ENCODE data around the gene B4GALNT2. TPM values are rescaled to one million over a fixed set of nuclear protein-coding genes. Genes with fewer than 3 reads are reported as not detected.
A peak's percentile ranks its signal among the peaks of the same experiment; 100 is the strongest.

B4GALNT2 gene
- total RNA-seq, 1 experiment from 2014 or later = 0.29 TPM

GRCh38 chr17:49156256-49156655, 23.7 kb downstream of the B4GALNT2 start:
- TF ChIP-seq EZH2 (IDR thresholded peaks at IDR 0.05; ENCODE audit: low read length, unreplicated experiment) = no peak
- no peak for TF ChIP-seq EZH2phosphoT487 (IDR thresholded peaks at IDR 0.05; ENCODE audit: borderline replicate concordance, low read length)
- TF ChIP-seq, protein P1, sequence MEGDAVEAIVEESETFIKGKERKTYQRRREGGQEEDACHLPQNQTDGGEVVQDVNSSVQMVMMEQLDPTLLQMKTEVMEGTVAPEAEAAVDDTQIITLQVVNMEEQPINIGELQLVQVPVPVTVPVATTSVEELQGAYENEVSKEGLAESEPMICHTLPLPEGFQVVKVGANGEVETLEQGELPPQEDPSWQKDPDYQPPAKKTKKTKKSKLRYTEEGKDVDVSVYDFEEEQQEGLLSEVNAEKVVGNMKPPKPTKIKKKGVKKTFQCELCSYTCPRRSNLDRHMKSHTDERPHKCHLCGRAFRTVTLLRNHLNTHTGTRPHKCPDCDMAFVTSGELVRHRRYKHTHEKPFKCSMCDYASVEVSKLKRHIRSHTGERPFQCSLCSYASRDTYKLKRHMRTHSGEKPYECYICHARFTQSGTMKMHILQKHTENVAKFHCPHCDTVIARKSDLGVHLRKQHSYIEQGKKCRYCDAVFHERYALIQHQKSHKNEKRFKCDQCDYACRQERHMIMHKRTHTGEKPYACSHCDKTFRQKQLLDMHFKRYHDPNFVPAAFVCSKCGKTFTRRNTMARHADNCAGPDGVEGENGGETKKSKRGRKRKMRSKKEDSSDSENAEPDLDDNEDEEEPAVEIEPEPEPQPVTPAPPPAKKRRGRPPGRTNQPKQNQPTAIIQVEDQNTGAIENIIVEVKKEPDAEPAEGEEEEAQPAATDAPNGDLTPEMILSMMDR (conservative IDR thresholded peaks at IDR 0.05; ENCODE audit: low read depth, low read length) = no peak

DNA sequence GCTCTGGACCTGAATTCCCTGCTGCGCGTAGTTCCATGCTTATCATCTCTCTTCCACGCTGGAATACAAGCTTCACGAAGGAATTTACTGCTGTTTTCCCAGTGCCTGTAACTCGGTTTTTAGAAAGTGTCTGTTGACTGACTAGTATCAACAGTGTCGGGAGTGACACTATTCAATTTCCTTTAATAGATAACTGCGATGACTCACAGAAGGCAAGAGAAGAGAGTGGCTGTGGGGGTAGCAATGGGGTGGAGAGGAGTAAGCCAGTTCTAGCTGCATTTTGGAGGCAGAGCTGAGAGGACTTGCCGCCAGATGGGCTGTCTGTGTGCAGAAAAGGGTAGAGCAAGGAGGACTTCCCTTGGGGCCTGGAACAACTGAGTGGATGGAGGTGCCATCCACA, 25.2 kb downstream of the B4GALNT2 start:
- no peaks in the 10 kb centered on the region for H3K9me2 ChIP-seq (replicated peaks; ENCODE audit: low read length)
- no peak overlapping the region for H3K4me2 ChIP-seq (ENCODE audit: low read length)
- no peaks in the 10 kb centered on the region for H3F3A ChIP-seq (ENCODE audit: low read length, unreplicated experiment)
- ChIA-PET POLR2A (ENCODE audit: unreplicated experiment) (interaction anchor here (0.7 kb wide), 1 partner anchor 19 kb away, joined by 7 read pairs; no protein-coding TSS in a partner anchor), CTCF (no interaction called here)
- no peaks in the 10 kb centered on the region for H3K36me3 ChIP-seq (ENCODE audit: low read depth, low read length)
- H3K4me1 ChIP-seq (ENCODE audit: insufficient read depth, low read length) = 0 out of 2 replicates have a peak, but pooled peaks cover 8% of the 10 kb centered on the region
- H3K79me2 ChIP-seq (ENCODE audit: low read length) = no peaks in the 10 kb centered on the region
- ATAC-seq (peak; percentile 43; the same call in 1 of the 2 replicates), DNase-seq (peak; percentile 39)
- H3K27me3 ChIP-seq (ENCODE audit: low read length) = no peaks in the 10 kb centered on the region
- H3K4me3 ChIP-seq (ENCODE audit: low read length) = no peak overlapping the region
- no peaks in the 10 kb centered on the region for H4K20me1 ChIP-seq (ENCODE audit: low read length)
- no peak overlapping the region for H3K9ac ChIP-seq (ENCODE audit: low read length)
- TF ChIP-seq, protein P1 (conservative IDR thresholded peaks at IDR 0.05; ENCODE audit: low read depth, low read length) = no peak
- no peak for TF ChIP-seq EZH2phosphoT487 (IDR thresholded peaks at IDR 0.05; ENCODE audit: borderline replicate concordance, low read length)
- TF ChIP-seq EZH2 (IDR thresholded peaks at IDR 0.05; ENCODE audit: low read length, unreplicated experiment) = no peak
- no TSS peak for BruUV-seq (replicated peaks)
- no peaks in the 10 kb centered on the region for H3K9me3 ChIP-seq (ENCODE audit: low read length)
- intact Hi-C loops (cut with micrococcal nuclease) = no loop called here
- H3K27ac ChIP-seq (ENCODE audit: low read length) = no peak overlapping the region
- no peak overlapping the region for H2AFZ ChIP-seq (ENCODE audit: low read length)

More at GRCh38 chr17:49156256-49156655, 23.7 kb downstream of the B4GALNT2 start:
- no peak overlapping the region for H3K27ac ChIP-seq (ENCODE audit: low read length)
- no peaks in the 10 kb centered on the region for H4K20me1 ChIP-seq (ENCODE audit: low read length)
- 0 out of 2 replicates have a peak overlapping the region, but pooled peaks have one; percentile 6 for H2AFZ ChIP-seq (ENCODE audit: low read length)
- ATAC-seq = no peak
- no peak overlapping the region for H3K4me2 ChIP-seq (ENCODE audit: low read length)
- CTCF ChIA-PET = no interaction called here
- H3K79me2 ChIP-seq (ENCODE audit: low read length) = no peaks in the 10 kb centered on the region
- intact Hi-C loops (cut with micrococcal nuclease) = no loop called here
- H3K9ac ChIP-seq (ENCODE audit: low read length) = no peak overlapping the region
- no peaks in the 10 kb centered on the region for H3K9me2 ChIP-seq (replicated peaks; ENCODE audit: low read length)
- BruUV-seq (replicated peaks) = no TSS peak
- POLR2A ChIA-PET (ENCODE audit: unreplicated experiment) = no interaction called here
- H3K4me3 ChIP-seq (ENCODE audit: low read length) = no peak overlapping the region
- no peak for DNase-seq
- H3K36me3 ChIP-seq (ENCODE audit: low read depth, low read length) = no peaks in the 10 kb centered on the region
- H3F3A ChIP-seq (ENCODE audit: low read length, unreplicated experiment) = no peaks in the 10 kb centered on the region
- H3K4me1 ChIP-seq (ENCODE audit: insufficient read depth, low read length) = 0 out of 2 replicates have a peak, but pooled peaks cover 8% of the 10 kb centered on the region
- H3K9me3 ChIP-seq (ENCODE audit: low read length) = no peaks in the 10 kb centered on the region
- H3K27me3 ChIP-seq (ENCODE audit: low read length) = no peaks in the 10 kb centered on the region

- H3K9me3 ChIP-seq (ENCODE audit: low read length) = no peaks in the 10 kb centered on the region
- no peaks in the 10 kb centered on the region for H4K20me1 ChIP-seq (ENCODE audit: low read length)
- TF ChIP-seq EZH2phosphoT487 (IDR thresholded peaks at IDR 0.05; ENCODE audit: borderline replicate concordance, low read length) (no peak), EZH2 (IDR thresholded peaks at IDR 0.05; ENCODE audit: low read length, unreplicated experiment) (no peak)
- TF ChIP-seq, protein P1 (conservative IDR thresholded peaks at IDR 0.05; ENCODE audit: low read depth, low read length) = no peak
- DNase-seq (no peak), ATAC-seq (no peak)
- H3F3A ChIP-seq (ENCODE audit: low read length, unreplicated experiment) = no peaks in the 10 kb centered on the region
- H3K27ac ChIP-seq (ENCODE audit: low read length) = no peak overlapping the region
- no peak overlapping the region for H3K4me3 ChIP-seq (ENCODE audit: low read length)
- peaks cover 10% of the 10 kb centered on the region; the same call in 1 of the 2 replicates for H3K27me3 ChIP-seq (ENCODE audit: low read length)
- no peaks in the 10 kb centered on the region for H3K9me2 ChIP-seq (replicated peaks; ENCODE audit: low read length)
- no peaks in the 10 kb centered on the region for H3K36me3 ChIP-seq (ENCODE audit: low read depth, low read length)
- no peak overlapping the region for H3K9ac ChIP-seq (ENCODE audit: low read length)
- no peaks in the 10 kb centered on the region for H3K79me2 ChIP-seq (ENCODE audit: low read length)
- CTCF ChIA-PET = no interaction called here
- H3K4me2 ChIP-seq (ENCODE audit: low read length) = no peak overlapping the region
- POLR2A ChIA-PET (ENCODE audit: unreplicated experiment) = no interaction called here
- H3K4me1 ChIP-seq (ENCODE audit: insufficient read depth, low read length) = 0 out of 2 replicates have a peak, but pooled peaks cover 3% of the 10 kb centered on the region
- BruUV-seq (replicated peaks) = no TSS peak
- no peak overlapping the region for H2AFZ ChIP-seq (ENCODE audit: low read length)
- intact Hi-C loops (cut with micrococcal nuclease) = no loop called here
Observed at GRCh38 chr17:49162866-49163265, 30.3 kb downstream of the B4GALNT2 start.

Measured in PC-3 (cell line).